CD1c-positive myeloid dendritic cell (primary cell): ENCODE data around the gene TNK2.
"Not testable (repeated sequence)": the region's sequence is repeated elsewhere in the genome, so short reads cannot be mapped to it uniquely, and the experiment has no call there.

Source experiments
- DNase-seq: peaks from one replicate; pipeline ENCODE4 v3.0.0-alpha.2; 2016; ENCODE audit errors: extremely low spot score

The TNK2 gene

DNA sequence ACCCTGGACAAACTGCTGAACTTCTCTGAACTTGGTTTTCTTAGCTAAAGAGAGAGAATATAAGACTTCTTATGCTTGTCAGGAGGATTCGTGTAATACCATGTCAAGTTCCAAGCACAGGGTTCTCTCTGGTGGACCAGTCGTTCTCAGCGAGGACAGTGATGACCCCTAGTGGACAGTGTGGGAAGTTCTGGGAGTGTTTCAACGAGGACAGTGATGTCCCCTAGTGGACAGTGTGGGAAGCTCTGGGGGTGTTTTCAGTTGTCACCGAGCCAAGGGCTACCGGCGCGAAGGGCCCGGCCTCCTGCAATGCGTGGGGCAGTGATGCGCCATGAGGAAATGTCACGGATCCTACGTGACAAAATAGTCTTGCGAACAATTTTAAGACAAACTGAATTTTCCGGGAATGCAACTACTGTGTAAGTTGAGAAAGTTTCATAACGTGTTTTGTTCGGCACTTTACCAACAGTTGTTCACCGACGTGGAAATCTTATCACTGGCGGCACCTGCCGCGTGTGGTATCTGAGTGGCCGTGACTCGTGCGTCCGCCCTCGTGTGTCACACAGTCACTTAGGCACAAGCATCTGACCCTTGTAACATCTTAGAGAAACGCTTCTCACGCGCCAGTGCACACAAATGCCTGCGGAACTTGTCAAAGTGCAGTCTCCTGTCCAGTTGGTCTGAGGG lies 57.4 kb downstream of the TNK2 start:
- DNase-seq, result peak; percentile 96

DNA sequence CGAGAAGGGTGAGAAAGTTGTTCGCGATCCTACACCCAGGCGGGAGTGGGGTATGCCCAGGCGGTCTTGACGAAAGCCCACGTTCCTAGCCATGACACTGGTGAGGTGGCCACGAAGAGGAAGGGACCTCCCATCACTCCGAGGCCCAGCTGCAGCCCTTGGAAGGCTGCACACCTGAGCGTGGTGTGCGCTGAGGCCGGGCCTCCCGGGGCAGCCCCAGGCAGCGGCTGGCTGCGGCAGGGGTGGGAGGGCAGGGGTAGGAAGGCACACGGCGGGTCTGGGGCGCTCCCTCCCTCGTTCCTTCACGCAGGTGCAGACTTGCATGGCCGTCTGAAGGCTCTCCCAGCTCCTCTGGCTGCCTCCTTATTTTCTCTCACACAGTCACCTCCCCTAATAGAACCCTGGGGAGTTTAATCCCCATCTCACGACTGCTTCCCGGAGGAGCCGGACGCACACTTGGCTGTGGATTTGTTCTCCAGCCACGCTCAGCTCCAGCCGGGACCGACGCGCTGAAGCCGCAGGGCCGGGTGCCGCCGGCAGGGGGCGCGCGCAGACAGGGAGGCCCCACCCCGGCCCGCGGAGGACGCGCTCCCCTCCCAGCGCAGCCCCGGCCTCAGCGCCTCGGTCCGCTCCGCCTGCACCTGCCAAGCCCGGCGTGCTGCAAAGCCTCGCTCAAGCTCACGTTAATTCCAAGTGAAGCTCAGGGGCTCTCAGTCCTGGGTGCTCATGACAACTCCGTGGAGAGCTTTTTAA lies 58.9 kb downstream of the TNK2 start:
- no peak for DNase-seq

DNA sequence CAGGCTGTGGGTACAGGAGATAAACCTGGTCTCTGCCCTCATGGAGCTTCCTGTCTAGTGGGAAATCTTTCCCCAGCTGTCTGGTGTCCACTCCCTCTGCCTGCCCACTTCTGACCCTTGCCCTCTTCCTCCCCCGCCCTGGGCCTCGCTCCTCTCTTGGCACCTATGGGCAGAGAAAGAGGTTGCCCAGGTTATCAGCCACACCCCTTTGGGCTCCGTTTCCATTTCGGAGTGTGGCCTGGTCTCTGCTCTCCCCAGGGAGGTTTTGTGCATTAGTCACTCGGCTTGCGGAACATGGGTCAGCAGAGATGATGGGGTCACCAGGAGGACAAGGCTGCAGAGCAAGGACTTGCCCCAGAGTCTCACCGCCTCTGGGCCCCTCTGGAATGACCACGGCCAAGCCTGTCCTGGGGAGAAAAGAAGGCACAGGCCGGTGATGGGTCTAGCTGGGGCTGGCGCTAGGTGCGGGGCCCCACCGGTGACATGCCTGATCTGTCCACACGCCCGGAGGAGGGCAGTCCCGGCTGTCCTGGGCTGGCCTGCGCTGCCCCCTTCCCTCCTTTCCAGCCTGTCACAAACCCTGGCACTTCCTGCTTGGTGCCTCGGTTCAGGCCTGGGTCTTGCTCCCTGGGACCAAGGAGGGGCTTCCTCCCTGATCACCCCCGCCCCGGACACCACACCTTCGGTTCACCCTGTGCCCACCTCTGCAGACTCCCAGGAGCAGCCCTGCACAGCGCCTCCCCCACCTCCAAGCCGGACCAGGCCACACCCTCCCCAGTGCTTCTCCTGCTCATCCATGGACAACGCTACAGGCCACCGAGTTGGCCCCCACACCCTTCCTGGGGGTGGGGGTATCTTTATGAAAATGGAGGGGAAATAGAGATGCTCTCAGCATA lies 61.0 kb downstream of the TNK2 start:
- no peak for DNase-seq

DNA sequence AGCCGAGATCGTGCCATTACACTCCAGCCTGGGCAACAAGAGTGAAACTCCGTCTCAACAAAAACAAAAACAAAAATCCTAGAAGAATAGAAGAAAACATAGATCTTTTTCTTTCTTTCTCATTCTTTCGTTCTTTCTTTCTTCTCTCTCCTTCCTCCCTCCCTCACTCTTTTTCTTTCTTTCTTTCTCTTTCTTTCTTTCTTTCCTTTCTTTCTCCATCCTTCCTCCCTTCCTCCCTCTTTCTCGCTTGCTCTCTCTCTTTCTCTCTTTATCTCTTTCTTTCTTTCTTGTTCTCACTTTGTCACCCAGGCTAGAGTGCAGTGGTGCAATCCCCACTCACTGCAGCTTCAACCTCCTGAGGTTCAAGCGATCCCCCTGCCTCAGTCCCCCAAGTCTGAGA lies 62.9 kb downstream of the TNK2 start:
- no peak for DNase-seq

DNA sequence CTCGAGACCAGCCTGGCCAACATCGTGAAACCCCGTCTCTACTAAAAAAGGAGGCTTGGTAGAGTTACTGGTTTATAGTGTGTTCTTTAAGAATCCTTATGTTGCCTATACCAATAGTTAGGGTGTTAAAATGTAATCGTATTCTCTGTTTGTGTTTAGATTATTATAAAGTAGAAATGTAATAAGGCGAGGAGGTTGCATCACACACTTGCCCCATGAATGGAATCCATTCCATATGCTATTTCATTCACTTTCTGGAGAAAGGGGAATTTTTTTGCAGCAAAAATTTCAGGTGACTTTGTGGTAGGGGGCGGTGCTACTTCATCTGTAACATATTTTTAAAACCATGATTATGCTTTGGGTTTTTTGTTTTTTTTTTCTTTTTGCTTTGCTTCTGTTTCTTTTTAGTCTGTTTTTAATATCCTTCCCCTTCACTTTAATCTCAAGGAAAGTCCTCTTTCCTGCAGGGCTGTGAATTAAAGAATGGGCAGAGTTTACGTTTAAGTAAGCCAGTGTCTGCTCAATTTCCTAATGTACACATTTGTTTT lies 63.6 kb downstream of the TNK2 start:
- DNase-seq, result no peak

DNA sequence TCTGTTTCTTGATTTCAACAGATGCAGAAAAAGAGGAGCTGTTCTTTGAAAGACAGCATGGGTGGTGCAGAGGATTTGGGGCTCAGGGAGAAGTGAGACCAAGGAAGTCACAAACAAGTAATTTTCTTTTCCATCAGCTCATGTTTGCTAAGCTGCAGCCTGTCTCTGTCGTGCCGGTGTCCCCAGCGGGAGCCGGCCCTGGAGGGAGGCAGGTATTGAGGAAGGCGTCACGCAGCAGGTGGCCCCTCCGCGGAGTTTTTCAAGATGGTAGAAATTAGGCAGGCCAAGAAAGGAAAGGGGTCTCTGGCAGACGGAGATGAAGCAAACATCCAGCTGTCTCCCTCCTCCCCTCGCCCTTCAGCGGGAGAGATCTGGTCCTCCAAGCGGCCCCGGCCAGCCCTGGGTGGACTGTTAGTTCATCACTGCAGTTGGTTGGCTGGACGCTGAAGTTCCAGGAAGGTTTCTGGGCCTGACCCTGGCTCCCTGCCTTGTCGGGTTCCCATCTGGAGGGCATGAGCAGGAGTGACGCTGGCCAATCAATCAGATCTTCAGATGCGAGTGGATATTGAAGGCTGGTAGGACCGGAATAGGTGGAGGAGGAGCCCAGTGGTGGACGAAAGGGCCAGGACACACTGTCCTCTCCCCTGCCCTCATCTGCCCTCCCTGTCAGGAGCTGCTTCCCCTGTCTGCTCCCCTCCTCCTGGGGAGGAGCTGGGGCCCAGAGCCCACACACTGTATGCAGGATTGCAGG lies 68.9 kb downstream of the TNK2 start:
- no peak for DNase-seq

DNA sequence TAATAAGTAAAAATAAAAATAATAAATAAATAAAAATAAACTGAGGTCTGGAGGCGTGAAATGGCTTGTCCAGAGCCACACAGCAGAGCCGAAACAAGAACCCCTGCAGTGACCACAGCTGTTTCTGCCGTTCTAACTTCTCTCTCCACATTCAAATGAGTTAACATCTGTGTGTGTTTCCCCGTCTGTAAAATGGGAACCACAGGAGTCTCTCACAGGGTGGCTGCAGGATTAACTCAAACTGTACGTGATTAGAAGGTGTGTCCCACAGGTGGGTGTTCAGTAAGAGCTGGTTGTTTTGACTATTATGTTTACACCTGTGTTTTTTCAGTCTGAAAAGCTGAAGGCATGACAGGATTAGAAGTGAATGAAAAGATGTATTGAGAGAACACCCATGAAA lies 69.6 kb downstream of the TNK2 start:
- no peak for DNase-seq

DNA sequence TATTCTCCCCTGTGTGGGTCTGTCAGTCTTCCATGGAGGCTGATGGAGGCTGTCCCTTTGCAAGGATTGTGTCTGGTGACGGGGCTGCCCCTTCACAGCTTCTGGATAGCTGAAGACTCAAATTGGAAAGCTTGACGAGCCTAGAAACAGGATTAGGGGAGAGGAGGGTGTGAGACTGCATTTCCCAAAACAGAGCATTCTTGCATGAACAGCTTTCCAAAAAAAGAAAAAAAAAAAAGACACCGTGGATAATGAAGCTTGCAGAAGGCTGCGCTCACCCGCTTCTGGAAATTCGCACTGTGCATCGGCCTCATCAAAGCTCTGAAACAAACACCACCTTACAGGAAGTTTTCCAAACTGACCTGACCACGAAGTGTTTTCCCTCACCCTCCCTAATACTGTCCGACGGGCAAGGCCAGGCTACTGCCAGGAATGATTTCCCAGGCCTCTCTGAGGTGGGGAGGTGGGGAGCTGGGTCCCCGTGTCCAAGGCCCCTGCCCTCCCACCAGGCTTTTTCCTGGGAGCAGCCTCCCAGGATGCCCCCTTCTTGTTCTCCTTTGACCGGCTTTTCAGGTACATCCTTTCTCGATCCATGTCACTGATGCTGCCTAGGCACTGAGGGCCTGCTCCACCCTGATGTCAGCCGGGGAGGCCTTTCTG lies 71.7 kb downstream of the TNK2 start:
- no peak for DNase-seq

DNA sequence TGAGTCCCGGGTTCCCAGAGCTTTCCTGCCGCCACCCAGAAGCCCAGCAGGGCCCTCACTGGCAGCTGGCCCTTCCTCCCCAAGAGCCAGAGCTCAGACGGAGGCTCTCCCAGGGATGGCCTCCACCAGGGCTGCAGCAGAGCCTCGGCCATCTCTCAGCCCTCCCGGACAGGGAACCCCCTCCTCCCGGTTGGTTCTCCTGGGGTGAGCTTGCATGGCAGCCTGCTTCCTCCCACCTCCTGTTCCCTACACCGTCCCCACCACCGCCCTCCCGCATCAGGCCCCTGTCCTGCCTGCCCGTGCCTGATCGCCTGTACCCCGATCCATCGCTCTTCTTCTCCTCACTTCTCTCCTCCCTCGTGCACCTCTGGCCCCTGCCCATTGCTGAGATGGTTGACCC lies 72.6 kb downstream of the TNK2 start:
- no peak for DNase-seq

DNA sequence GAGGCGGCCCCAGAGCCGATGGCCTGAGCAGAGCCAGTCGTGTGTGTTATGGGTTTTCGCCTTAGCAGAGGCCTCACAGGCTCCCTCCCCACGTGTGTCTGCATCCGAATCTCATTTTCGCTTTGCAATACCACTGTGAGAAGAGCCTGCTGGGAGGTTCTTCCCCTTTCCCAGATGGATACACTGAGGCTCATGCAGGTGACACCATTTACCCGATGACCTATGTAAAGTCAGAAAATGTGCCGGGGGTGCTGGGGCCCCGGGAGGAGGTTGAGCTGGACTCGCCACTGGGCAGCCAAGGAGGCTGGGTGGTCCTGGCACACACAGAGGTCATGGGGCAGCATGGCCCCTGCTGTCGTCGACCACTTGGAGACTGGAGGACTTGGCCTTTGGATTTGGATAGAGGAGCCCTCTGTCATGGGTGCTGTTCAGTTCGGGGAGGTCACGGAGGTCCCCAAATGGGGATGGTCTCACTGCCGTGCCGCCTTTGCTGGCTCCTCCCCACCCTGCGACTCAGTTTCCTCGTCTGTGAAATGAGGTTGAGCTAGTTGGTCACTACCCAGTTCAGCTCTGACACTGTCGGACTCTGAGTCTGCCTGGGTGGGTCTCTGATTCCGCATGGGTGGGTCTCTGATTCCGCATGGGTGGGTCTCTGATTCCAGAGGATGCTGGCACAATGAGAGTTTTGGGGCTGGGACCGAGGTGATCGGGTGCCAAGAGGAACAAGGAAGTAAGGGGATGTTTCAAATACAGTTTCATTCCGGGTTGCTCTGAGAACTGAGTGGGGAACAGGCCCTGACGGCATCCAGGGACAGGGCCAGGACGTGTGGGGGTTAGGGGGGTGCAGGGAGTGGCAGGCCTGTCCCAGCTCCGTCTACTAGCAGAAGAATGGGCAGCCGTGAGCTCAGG lies 73.4 kb downstream of the TNK2 start:
- no peak for DNase-seq

DNA sequence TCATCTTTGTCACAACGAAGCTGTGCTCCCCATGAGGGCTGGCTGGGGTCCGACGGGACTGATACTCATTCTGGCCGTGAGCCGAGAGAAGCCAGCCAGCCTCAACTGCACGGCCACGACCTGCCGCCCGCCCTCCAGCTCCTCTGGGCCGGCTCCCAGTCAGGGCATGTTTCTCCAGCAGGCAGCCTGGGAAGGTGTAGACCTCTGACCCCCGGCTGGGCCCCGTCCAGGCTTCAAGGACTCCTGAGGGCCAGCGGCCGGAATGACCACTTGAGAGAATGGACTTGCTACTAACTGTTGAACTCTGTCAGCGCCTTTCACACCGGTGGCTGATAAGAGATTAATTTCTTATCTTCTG lies 78.5 kb downstream of the TNK2 start:
- no peak for DNase-seq

DNA sequence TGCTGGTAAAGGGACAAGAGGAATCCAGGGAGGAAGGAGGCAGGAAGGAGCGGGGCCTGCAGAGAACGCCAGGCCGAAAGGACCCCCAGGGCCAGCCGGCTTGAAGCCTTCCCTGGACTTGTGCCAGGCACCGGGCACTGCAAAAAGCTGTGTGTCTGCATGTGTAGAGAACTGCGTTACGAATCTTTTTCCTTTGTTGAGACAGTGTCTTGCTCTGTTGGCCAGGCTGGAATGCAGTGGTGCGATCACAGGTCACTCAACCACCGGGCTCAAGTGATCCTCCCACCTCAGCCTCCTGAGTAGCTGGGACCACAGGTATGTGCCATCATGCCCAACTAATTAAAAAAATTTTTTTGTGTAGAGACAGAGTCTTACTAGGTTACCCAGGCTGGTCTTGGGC lies 79.6 kb downstream of the TNK2 start:
- no peak for DNase-seq

DNA sequence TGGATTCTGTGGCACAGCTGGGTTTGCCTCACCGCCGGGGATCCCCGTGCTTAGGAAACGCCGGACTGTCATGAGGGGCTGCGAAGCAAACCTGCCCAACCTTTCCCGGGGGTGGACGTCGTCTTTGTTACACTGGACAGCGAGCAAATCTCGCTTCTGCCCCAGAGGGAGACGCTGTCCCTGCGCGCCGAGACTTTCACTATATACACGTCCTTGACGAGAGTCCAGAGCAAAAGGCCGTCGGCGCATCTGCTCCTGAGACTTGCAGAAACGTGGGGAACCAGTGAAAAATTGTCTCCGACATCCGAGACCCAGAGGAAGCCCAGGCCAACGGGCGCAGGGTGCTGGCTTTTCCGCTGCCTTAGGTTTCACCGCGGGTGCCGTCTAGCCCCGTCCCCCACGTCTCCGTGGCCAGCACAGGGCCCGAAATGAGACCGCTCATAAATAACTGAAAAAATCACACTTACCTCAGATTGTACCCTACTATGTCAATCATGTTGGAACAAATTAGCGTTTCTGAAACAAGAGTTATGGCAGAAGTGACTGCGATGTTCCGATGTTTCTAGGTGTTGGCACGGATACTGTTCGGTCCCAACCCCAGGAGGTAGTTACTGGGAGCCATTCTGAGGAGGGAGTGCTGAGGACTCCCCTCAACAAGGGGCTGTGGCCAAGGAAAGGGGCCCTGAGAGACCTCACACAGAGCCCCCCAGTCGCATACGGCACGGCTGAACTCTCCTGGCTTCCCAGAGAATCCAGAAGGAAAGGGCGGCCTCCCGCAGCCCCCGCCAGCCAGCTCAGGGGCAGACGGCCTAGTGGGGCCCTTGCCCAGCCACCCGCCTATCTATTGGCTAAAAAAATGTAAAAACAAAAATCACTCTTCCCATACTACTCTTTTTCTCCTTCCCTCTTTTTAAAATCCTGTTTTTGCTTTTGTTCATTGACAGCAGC lies 82.2 kb downstream of the TNK2 start:
- no peak for DNase-seq

DNA sequence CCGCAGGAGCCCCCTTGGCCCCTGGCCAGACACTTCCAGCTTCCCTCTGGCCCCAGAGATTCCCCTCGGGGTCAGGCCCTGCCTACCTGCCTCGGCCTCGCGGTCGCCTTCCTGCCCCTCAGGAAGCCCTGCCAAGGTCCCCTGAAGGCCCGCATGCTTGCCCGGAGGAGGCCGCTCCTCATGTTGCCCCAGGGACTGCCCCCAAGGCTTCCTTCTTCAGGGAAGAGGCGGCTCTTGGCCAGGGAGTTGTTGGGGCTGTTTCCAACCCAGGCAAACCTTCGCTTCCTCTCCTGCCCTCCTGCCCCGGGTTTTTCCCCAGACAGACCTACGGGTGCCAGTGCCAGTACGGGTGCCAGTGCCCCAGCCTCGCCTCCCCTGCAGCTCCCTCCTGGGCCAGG lies 83.2 kb downstream of the TNK2 start:
- no peak for DNase-seq

DNA sequence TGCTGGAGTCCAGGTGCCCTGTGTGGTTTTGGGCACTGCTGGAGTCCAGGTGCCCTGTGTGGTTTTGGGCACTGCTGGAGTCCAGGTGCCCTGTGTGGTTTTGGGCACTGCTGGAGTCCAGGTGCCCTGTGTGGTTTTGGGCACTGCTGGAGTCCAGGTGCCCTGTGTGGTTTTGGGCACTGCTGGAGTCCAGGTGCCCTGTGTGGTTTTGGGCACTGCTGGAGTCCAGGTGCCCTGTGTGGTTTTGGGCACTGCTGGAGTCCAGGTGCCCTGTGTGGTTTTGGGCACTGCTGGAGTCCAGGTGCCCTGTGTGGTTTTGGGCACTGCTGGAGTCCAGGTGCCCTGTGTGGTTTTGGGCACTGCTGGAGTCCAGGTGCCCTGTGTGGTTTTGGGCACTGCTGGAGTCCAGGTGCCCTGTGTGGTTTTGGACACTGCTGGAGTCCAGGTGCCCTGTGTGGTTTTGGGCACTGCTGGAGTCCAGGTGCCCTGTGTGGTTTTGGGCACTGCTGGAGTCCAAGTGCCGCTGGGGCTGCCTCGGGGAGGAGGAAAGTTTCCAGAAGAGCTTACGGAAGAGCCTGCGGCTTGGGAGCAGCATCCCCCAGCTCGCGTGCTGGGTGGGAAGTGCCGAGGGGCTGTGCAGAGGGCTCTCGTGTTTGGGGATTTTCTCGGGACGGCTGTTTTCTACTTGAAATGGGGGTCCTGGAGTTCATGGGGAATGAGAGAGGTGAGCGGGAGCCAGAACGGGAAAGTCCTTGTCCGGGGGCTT lies 83.7 kb downstream of the TNK2 start:
- not testable (repeated sequence) for DNase-seq

DNA sequence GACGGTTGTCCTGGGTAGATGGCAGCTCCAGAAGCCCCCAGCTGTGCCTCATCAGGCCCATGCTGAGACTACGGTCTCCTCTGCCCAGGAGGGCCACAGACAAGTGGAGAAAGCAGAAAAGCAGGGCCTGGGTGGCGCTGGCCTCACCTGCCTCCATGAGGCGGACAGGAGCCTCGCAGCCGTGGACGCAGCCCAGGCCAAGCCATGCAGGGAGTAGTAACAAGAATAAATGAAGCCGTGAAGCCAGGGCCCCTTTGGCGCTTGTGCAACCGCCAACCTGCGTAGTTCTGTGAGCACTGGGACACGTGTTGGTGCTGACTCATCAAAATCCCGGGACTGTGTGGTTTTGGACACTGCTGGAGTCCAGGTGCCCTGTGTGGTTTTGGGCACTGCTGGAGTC lies 84.4 kb downstream of the TNK2 start:
- DNase-seq, result no peak

DNA sequence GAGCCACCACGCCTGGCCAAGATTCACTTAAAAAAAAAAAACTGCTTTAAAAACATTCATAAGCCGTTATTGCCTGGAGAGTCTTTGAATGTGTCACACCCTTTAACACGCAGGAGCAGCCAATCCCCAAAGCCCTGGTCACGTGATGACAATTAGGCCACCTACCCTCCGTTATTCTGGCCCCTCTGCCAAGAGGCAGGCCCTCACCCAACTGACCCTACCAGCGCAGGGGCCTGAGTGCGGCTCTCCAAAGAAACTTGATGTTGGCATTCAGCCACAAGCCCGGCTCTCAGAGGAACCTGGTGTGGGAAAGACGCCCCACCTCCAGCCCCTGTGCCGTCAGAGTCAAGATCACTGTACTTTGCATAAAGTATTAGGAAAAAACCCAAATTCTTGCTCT lies 85.1 kb downstream of the TNK2 start:
- DNase-seq, result no peak

DNA sequence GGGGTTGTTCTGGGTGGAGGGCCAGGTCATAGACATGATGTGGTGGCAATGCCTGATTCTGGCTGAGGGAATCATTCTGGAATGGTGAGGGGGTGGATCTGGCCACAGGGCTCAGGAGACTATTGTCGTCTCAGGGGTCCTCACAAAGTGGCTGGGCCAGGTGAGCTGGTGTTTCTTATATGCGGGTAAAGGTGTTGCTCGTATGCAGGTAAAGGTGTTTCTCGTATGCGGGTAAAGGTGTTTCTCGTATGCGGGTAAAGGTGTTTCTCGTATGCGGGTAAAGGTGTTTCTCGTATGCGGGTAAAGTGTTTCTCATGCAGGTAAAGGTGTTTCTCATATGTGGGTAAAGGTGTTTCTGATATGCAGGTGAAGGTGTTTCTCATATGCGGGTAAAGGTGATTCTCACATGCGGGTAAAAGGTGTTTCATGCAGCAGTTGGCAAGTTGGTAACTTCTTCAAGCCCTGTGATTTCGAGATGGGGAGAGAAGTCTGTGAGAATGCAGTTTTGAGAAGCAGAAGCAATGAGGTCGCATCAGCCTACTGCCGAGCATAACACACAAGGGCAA lies 86.1 kb downstream of the TNK2 start:
- DNase-seq, result no peak
